Activated CD4-positive, CD25-positive, alpha-beta regulatory T cell treated with anti-CD3 and anti-CD28 coated beads, Interleukin-2, amount 50 U/mL, for 16 hours (primary cell): ENCODE data around the gene AQP1.

Experiments
- DNase-seq: peaks from one replicate; pipeline ENCODE4 v3.0.0-alpha.2; 2020; ENCODE audit warnings: low read depth, low spot score

Gene AQP1

GRCh38 chr7:30884881-30885280 lies 26.8 kb upstream of the AQP1 start:
- DNase-seq = no peak

- DNase-seq = no peak
Measured at GRCh38 chr7:30886608-30887011, 25.0 kb upstream of the AQP1 start.

GRCh38 chr7:30887464-30887872 lies 24.2 kb upstream of the AQP1 start:
- DNase-seq = no peak

GRCh38 chr7:30888747-30889146 lies 22.9 kb upstream of the AQP1 start:
- DNase-seq = no peak

GRCh38 chr7:30890226-30890625 lies 21.4 kb upstream of the AQP1 start:
- DNase-seq = no peak

- no peak for DNase-seq
Measured at GRCh38 chr7:30893357-30893756, 18.3 kb upstream of the AQP1 start.

GRCh38 chr7:30894009-30894408 lies 17.6 kb upstream of the AQP1 start:
- no peak for DNase-seq

GRCh38 chr7:30894866-30895605 lies 16.6 kb upstream of the AQP1 start:
- DNase-seq = no peak

- DNase-seq = no peak
Measured at GRCh38 chr7:30896036-30896435, 15.6 kb upstream of the AQP1 start.

- no peak for DNase-seq
Measured at GRCh38 chr7:30896783-30897637, 14.6 kb upstream of the AQP1 start.

GRCh38 chr7:30897770-30898169 lies 13.9 kb upstream of the AQP1 start:
- DNase-seq = no peak

GRCh38 chr7:30898411-30898810 lies 13.2 kb upstream of the AQP1 start:
- DNase-seq = no peak

GRCh38 chr7:30899066-30899465 lies 12.6 kb upstream of the AQP1 start:
- no peak for DNase-seq

- no peak for DNase-seq
Measured at GRCh38 chr7:30899630-30900029, 12.0 kb upstream of the AQP1 start.

GRCh38 chr7:30900053-30900452 lies 11.6 kb upstream of the AQP1 start:
- no peak for DNase-seq

- DNase-seq = no peak
Measured at GRCh38 chr7:30900803-30901362, 10.8 kb upstream of the AQP1 start.

GRCh38 chr7:30901856-30902255 lies 9.8 kb upstream of the AQP1 start:
- no peak for DNase-seq

GRCh38 chr7:30902466-30902865 lies 9.2 kb upstream of the AQP1 start:
- no peak for DNase-seq

GRCh38 chr7:30903146-30903545 lies 8.5 kb upstream of the AQP1 start:
- no peak for DNase-seq

- no peak for DNase-seq
Measured at GRCh38 chr7:30904561-30904960, 7.1 kb upstream of the AQP1 start.

- no peak for DNase-seq
Measured at GRCh38 chr7:30905078-30906012, 6.3 kb upstream of the AQP1 start.

GRCh38 chr7:30906014-30906413 lies 5.6 kb upstream of the AQP1 start:
- DNase-seq = no peak
